Skeletal muscle tissue (tissue), 4 donors: ENCODE data around the gene EXOC2. TPM values are rescaled to one million over a fixed set of nuclear protein-coding genes. Genes with fewer than 3 reads are reported as not detected.

Experiments used
- H3K27ac ChIP-seq: one replicate; pipeline ENCODE4 v1.7.0; 2013; ENCODE audit warnings: mild to moderate bottlenecking, low read depth, low read length, inconsistent platforms
- H3K27me3 ChIP-seq, 3 donors: one replicate each; pipeline ENCODE4 v1.7.0; 2013; ENCODE audit warnings: low read length in 3 of 3; ENCODE audit not compliant: control insufficient read depth in 3 of 3, insufficient read depth in 3 of 3
- H3K36me3 ChIP-seq, 3 donors: one replicate each; pipeline ENCODE4 v1.7.0; 2013; ENCODE audit warnings: low read length in 3 of 3; ENCODE audit not compliant: control insufficient read depth in 3 of 3, insufficient read depth in 3 of 3
- H3K4me1 ChIP-seq, 3 donors: one replicate each; pipeline ENCODE4 v1.7.0; 2013; ENCODE audit warnings: low read length in 3 of 3, mild to moderate bottlenecking in 3 of 3; ENCODE audit not compliant: control insufficient read depth in 3 of 3, insufficient read depth in 3 of 3
- H3K4me3 ChIP-seq, 3 donors: one replicate each; pipeline ENCODE4 v1.7.0; 2013; ENCODE audit warnings: low read length in 3 of 3
- H3K9ac ChIP-seq, 3 donors: one replicate each; pipeline ENCODE4 v1.7.0; 2013; ENCODE audit warnings: low read length in 3 of 3, mild to moderate bottlenecking in 3 of 3, moderate library complexity in 2 of 3, low read depth in 1 of 3
- H3K9me3 ChIP-seq, 3 donors: one replicate each; pipeline ENCODE4 v1.7.0; 2013; ENCODE audit warnings: low read length in 3 of 3; ENCODE audit not compliant: control insufficient read depth in 3 of 3
- total RNA-seq: library from RNA; depleted of rRNA; stranded (reverse); fragments of >200 nt; gene quantifications from one replicate; pipeline ENCODE4 v1.2.3, GENCODE V29; 2014
- donor health status: Osteomylitis.

EXOC2 gene
- total RNA-seq, 1 donor from 2014 or later = 26.6 TPM

GRCh38 chr6:723540-723939 lies 30.6 kb upstream of the EXOC2 start:
- no peaks in the 10 kb centered on the region for H3K9me3 ChIP-seq
- no peak overlapping the region for H3K4me3 ChIP-seq
- no peaks in the 10 kb centered on the region for H3K4me1 ChIP-seq
- H3K9ac ChIP-seq = no peak overlapping the region
- peaks cover 10 to 12% (median 10%) of the 10 kb centered on the region in 3 donors for H3K27me3 ChIP-seq
- no peaks in the 10 kb centered on the region for H3K36me3 ChIP-seq
- no peak overlapping the region for H3K27ac ChIP-seq

DNA sequence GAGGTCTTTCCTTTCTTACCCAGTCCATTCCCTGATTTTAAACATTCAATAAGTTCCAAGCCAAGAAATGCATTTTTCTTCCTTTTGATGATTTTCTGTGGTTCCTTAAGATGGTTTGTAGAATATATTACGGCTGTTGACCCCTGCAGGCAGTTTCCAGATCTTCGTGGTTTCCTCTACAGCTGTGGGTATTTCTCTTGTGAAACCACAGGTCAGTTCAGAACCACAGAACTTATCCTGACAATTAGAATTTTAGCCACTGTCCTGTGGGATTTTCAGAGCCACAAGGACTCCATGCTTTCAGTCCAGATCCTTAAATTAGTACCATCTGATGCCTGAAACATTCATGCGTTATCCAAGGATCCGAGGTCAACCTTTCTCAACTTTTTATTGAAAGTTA lies 29.7 kb upstream of the EXOC2 start:
- Histone ChIP-seq H3K36me3 (no peaks in the 10 kb centered on the region), H3K4me1 (no peaks in the 10 kb centered on the region), H3K9me3 (no peaks in the 10 kb centered on the region), H3K27me3 (peaks cover 5 to 10% (median 8%) of the 10 kb centered on the region in 3 donors), H3K9ac (no peak overlapping the region), H3K4me3 (no peak overlapping the region), H3K27ac (no peak overlapping the region)

- Histone ChIP-seq H3K4me3 (no peak overlapping the region), H3K27me3 (peaks cover 5 to 7% (median 6%) of the 10 kb centered on the region in 3 donors), H3K36me3 (no peaks in the 10 kb centered on the region), H3K27ac (no peak overlapping the region), H3K9ac (no peak overlapping the region), H3K4me1 (no peaks in the 10 kb centered on the region), H3K9me3 (no peaks in the 10 kb centered on the region)
Observed at GRCh38 chr6:722077-722524, 29.2 kb upstream of the EXOC2 start.

DNA sequence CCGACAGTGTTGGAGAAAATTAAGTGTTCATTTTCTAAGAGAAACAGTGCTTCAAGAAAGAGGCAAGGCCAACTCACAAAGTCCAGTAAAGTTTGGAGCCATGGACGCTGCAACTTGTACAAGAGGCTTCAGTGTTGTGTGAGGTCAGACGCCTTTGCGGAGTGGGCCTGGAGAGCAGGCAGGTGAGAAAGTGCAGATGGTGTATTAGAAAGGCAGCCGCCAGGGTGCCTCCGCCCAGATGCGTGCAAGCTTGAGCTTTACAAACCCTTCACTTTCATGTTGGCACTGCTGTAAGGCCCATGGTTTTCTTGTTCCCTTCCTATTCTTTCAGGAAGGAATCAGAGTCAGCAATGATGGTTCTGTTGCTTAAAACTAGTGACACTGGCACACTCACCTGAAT lies 25.4 kb upstream of the EXOC2 start:
- Histone ChIP-seq H3K9me3 (no peaks in the 10 kb centered on the region), H3K27me3 (no peaks in the 10 kb centered on the region), H3K4me1 (no peaks in the 10 kb centered on the region), H3K4me3 (no peak overlapping the region), H3K36me3 (no peaks in the 10 kb centered on the region), H3K9ac (no peak overlapping the region), H3K27ac (no peak overlapping the region)

GRCh38 chr6:717135-717534 lies 24.2 kb upstream of the EXOC2 start:
- no peaks in the 10 kb centered on the region for H3K9me3 ChIP-seq
- no peaks in the 10 kb centered on the region for H3K27me3 ChIP-seq
- no peak overlapping the region for H3K4me3 ChIP-seq
- H3K9ac ChIP-seq = no peak overlapping the region
- no peaks in the 10 kb centered on the region for H3K4me1 ChIP-seq
- no peak overlapping the region for H3K27ac ChIP-seq
- H3K36me3 ChIP-seq = no peaks in the 10 kb centered on the region

DNA sequence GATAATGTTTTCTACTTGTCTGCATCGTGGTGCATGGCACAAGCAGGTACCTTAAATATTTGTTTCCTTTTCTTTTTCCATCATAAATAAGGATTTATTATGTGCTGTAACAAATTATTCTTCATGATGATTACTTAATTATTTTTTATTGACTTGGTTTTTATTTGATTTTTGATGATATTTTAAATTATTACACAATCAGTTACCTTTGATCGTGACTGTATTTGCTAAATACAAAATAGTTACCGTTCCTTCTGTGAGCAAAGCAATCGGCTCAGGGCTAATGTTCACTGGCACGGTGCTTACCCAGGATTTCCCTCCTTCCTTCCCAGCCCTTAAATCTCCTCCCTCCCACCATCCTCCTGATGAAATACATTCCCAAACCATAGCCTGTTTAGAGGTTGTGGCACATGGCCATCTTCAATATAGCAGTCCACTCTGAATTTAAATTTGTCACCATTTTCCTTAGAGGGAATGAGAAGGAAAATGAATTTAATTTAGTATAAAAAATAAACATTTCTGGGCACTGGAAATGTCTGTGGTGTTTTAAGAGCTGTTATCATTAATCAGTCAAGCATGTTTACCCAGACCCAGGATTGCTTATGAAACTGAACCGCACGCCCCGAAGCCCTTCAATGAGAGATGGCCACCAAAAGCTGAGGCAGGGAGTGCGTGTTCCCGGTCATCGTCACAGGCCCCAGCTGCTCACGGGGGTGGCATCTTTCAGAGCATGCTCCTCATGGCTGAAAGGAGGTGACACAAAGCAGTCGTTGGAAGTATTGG lies 23.0 kb upstream of the EXOC2 start:
- no peaks in the 10 kb centered on the region for H3K36me3 ChIP-seq
- H3K9ac ChIP-seq = no peak overlapping the region
- H3K9me3 ChIP-seq = no peaks in the 10 kb centered on the region
- H3K4me1 ChIP-seq = peaks cover 0 to 9% (median 6%) of the 10 kb centered on the region in 3 donors
- H3K27me3 ChIP-seq = peaks cover 0 to 2% (median under 1%) of the 10 kb centered on the region in 3 donors
- H3K27ac ChIP-seq = no peak overlapping the region
- H3K4me3 ChIP-seq = no peak overlapping the region

DNA sequence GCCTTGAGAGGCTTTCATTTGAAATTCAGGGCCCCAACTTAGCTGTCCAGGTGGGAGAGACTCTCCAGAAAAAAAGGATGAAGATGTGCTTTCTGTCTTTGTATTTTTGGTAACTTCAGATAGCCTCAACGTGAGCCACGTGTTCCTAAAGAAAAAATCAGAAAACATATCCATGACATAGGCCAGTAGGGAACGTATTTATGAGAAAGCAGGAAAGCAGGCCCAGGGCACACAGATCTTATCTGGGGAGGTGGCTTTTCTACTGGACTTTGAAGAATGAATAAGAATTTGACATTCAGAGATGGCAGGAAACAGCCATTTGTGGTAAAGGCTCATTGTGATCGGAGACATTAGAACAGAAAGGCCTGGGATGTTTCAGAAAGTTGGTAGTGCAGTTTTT lies 21.2 kb upstream of the EXOC2 start:
- Histone ChIP-seq H3K36me3 (no peaks in the 10 kb centered on the region), H3K9ac (no peak overlapping the region), H3K4me1 (peaks cover 0 to 12% (median 11%) of the 10 kb centered on the region in 3 donors), H3K27me3 (peaks cover 0 to 5% (median 4%) of the 10 kb centered on the region in 3 donors), H3K27ac (no peak overlapping the region), H3K4me3 (no peak overlapping the region), H3K9me3 (no peaks in the 10 kb centered on the region)

- Histone ChIP-seq H3K27ac (no peak overlapping the region), H3K36me3 (no peaks in the 10 kb centered on the region), H3K4me3 (no peak overlapping the region), H3K9ac (no peak overlapping the region), H3K27me3 (peaks cover 0 to 5% (median 4%) of the 10 kb centered on the region in 3 donors), H3K9me3 (no peaks in the 10 kb centered on the region), H3K4me1 (peaks cover 0 to 12% (median 11%) of the 10 kb centered on the region in 3 donors)
Observed at GRCh38 chr6:713351-713750, 20.4 kb upstream of the EXOC2 start.

DNA sequence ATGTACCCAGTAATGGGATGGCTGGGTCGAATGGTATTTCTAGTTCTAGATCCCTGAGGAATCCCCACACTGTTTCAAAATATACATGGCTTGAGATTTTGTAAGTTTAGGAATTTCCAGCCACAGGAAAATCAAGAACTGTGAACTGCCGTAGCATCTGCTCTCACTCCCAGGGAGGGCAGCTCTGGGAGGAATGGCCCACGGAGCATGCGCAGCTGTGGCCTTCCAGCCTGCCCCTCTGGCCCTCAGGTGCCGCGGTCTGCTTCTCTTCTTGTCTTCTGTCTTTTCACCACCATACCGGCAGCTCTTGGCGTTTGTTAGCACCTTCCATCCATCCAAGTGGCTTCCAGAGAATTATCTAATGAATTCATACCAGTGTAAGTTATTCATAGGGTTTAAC lies 19.9 kb upstream of the EXOC2 start:
- Histone ChIP-seq H3K4me3 (no peak overlapping the region), H3K27ac (no peak overlapping the region), H3K9me3 (no peaks in the 10 kb centered on the region), H3K9ac (no peak overlapping the region), H3K4me1 (peaks cover 0 to 12% (median 11%) of the 10 kb centered on the region in 3 donors), H3K36me3 (no peaks in the 10 kb centered on the region), H3K27me3 (peaks cover 0 to 5% (median 4%) of the 10 kb centered on the region in 3 donors)

DNA sequence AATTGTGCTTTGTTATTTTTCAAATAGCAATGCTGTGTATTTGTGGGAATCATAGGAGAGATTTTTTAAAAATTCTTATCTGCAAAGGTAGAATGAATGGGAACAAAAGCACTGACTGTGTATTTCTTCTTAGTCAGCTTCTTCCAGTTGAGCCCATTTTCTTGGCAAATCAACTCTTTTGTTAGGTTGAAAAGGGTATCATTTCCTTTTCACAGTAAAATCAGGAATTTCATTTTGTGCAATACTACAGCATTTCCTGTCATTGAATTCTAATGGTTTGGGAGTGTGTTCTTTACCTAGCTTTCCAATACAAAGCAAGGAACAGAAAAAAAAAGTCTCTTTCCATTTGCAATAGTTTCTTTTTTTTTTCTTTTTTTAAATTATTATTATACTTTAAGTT lies 19.0 kb upstream of the EXOC2 start:
- Histone ChIP-seq H3K9ac (no peak overlapping the region), H3K27ac (peak overlapping the region; percentile 75), H3K27me3 (peaks cover 3 to 8% (median 7%) of the 10 kb centered on the region in 3 donors), H3K36me3 (no peaks in the 10 kb centered on the region), H3K4me1 (peaks cover 0 to 12% (median 11%) of the 10 kb centered on the region in 3 donors), H3K9me3 (no peaks in the 10 kb centered on the region), H3K4me3 (peak overlapping the region in 1 of 3 donors; percentile 72)
